ENCODE results near the gene PRKD1. TPM values are rescaled to one million over a fixed set of nuclear protein-coding genes. Genes with fewer than 3 reads are reported as not detected.

PRKD1 gene
- total and polyA plus RNA-seq, 2 donors (not counting 1 experiment from before 2014, with no cell fraction given) = 20.1 to 26.2 TPM

GRCh38 chr14:29755311-29756018 lies 172.2 kb downstream of the PRKD1 start:
- no peak overlapping the region for H3K4me3 ChIP-seq (replicated peaks in 1 of 4; ENCODE audit: control extremely low read depth in 1 of 4, insufficient read depth in 1 of 4, low read depth in 3 of 4, low read length in 4 of 4)
- H3K9me3 ChIP-seq (ENCODE audit: control insufficient read depth, insufficient read depth, low read depth, low read length) = no peaks in the 10 kb centered on the region
- no peaks in the 10 kb centered on the region for H3K4me1 ChIP-seq (ENCODE audit: control insufficient read depth, extremely low read depth, insufficient read depth, low read length)
- no peak overlapping the region for H2AFZ ChIP-seq (ENCODE audit: low read length)
- no peaks in the 10 kb centered on the region for H4K20me1 ChIP-seq (ENCODE audit: control insufficient read depth, extremely low read depth, insufficient read depth, low read length)
- no peaks in the 10 kb centered on the region for H3K79me2 ChIP-seq (ENCODE audit: control insufficient read depth, insufficient read depth, low read length)
- peak in 1 of 2 donors; percentile 13 for DNase-seq (ENCODE audit: low read depth in 2 of 2)
- no peak overlapping the region for H3K9ac ChIP-seq (ENCODE audit: insufficient read depth, low read length)
- H3K36me3 ChIP-seq (ENCODE audit: control insufficient read depth, insufficient read depth, low read length) = no peaks in the 10 kb centered on the region
- TF ChIP-seq, protein P1, sequence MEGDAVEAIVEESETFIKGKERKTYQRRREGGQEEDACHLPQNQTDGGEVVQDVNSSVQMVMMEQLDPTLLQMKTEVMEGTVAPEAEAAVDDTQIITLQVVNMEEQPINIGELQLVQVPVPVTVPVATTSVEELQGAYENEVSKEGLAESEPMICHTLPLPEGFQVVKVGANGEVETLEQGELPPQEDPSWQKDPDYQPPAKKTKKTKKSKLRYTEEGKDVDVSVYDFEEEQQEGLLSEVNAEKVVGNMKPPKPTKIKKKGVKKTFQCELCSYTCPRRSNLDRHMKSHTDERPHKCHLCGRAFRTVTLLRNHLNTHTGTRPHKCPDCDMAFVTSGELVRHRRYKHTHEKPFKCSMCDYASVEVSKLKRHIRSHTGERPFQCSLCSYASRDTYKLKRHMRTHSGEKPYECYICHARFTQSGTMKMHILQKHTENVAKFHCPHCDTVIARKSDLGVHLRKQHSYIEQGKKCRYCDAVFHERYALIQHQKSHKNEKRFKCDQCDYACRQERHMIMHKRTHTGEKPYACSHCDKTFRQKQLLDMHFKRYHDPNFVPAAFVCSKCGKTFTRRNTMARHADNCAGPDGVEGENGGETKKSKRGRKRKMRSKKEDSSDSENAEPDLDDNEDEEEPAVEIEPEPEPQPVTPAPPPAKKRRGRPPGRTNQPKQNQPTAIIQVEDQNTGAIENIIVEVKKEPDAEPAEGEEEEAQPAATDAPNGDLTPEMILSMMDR (conservative IDR thresholded peaks at IDR 0.05 in 1 of 2, IDR thresholded peaks at IDR 0.05 in 1 of 2; ENCODE audit: low read depth in 1 of 2, low read length in 2 of 2) = no peak
- TF ChIP-seq EZH2 (IDR thresholded peaks at IDR 0.05; ENCODE audit: low read length, missing control alignments) = no peak
- no peak overlapping the region for H3K27ac ChIP-seq (ENCODE audit: insufficient read depth, low read length)
- no peaks in the 10 kb centered on the region for H3K27me3 ChIP-seq (ENCODE audit: control insufficient read depth, insufficient read depth, low read length)
- H3K4me2 ChIP-seq (ENCODE audit: extremely low read depth, insufficient read depth, low read length) = no peak overlapping the region

GRCh38 chr14:29754134-29754533 lies 173.5 kb downstream of the PRKD1 start:
- Histone ChIP-seq H3K79me2 (ENCODE audit: control insufficient read depth, insufficient read depth, low read length) (no peaks in the 10 kb centered on the region), H3K27me3 (ENCODE audit: control insufficient read depth, insufficient read depth, low read length) (no peaks in the 10 kb centered on the region), H4K20me1 (ENCODE audit: control insufficient read depth, extremely low read depth, insufficient read depth, low read length) (no peaks in the 10 kb centered on the region), H3K27ac (ENCODE audit: insufficient read depth, low read length) (no peak overlapping the region), H3K9me3 (ENCODE audit: control insufficient read depth, insufficient read depth, low read depth, low read length) (no peaks in the 10 kb centered on the region), H3K4me3 (replicated peaks in 1 of 4; ENCODE audit: control extremely low read depth in 1 of 4, insufficient read depth in 1 of 4, low read depth in 3 of 4, low read length in 4 of 4) (no peak overlapping the region), H3K36me3 (ENCODE audit: control insufficient read depth, insufficient read depth, low read length) (no peaks in the 10 kb centered on the region), H3K4me2 (ENCODE audit: extremely low read depth, insufficient read depth, low read length) (no peak overlapping the region), H3K9ac (ENCODE audit: insufficient read depth, low read length) (no peak overlapping the region), H3K4me1 (ENCODE audit: control insufficient read depth, extremely low read depth, insufficient read depth, low read length) (peaks cover 3% of the 10 kb centered on the region), H2AFZ (ENCODE audit: low read length) (no peak overlapping the region)
- no peak for TF ChIP-seq EZH2 (IDR thresholded peaks at IDR 0.05; ENCODE audit: low read length, missing control alignments)
- TF ChIP-seq, protein P1 (conservative IDR thresholded peaks at IDR 0.05 in 1 of 2, IDR thresholded peaks at IDR 0.05 in 1 of 2; ENCODE audit: low read depth in 1 of 2, low read length in 2 of 2) = no peak
- no peak for DNase-seq (ENCODE audit: low read depth in 2 of 2)

GRCh38 chr14:29752221-29752923 lies 175.3 kb downstream of the PRKD1 start:
- Histone ChIP-seq H3K4me1 (ENCODE audit: control insufficient read depth, extremely low read depth, insufficient read depth, low read length) (peaks cover 3% of the 10 kb centered on the region), H2AFZ (ENCODE audit: low read length) (no peak overlapping the region), H3K9me3 (ENCODE audit: control insufficient read depth, insufficient read depth, low read depth, low read length) (no peaks in the 10 kb centered on the region), H3K9ac (ENCODE audit: insufficient read depth, low read length) (no peak overlapping the region), H3K4me2 (ENCODE audit: extremely low read depth, insufficient read depth, low read length) (no peak overlapping the region), H4K20me1 (ENCODE audit: control insufficient read depth, extremely low read depth, insufficient read depth, low read length) (no peaks in the 10 kb centered on the region), H3K27ac (ENCODE audit: insufficient read depth, low read length) (no peak overlapping the region), H3K79me2 (ENCODE audit: control insufficient read depth, insufficient read depth, low read length) (no peaks in the 10 kb centered on the region), H3K27me3 (ENCODE audit: control insufficient read depth, insufficient read depth, low read length) (no peaks in the 10 kb centered on the region), H3K36me3 (ENCODE audit: control insufficient read depth, insufficient read depth, low read length) (no peaks in the 10 kb centered on the region), H3K4me3 (replicated peaks in 1 of 4; ENCODE audit: control extremely low read depth in 1 of 4, insufficient read depth in 1 of 4, low read depth in 3 of 4, low read length in 4 of 4) (no peak overlapping the region)
- no peak for DNase-seq (ENCODE audit: low read depth in 2 of 2)
- TF ChIP-seq, protein P1 (conservative IDR thresholded peaks at IDR 0.05 in 1 of 2, IDR thresholded peaks at IDR 0.05 in 1 of 2; ENCODE audit: low read depth in 1 of 2, low read length in 2 of 2) = no peak
- TF ChIP-seq EZH2 (IDR thresholded peaks at IDR 0.05; ENCODE audit: low read length, missing control alignments) = no peak
